Measurements from ENCODE around the gene TIMP3. TPM values are rescaled to one million over a fixed set of nuclear protein-coding genes. Genes with fewer than 3 reads are reported as not detected.

TIMP3 gene
- total and polyA plus RNA-seq, 2 experiments from 2014 or later = 91.6 to 96.1 TPM

- H3K27me3 ChIP-seq = no peaks in the 10 kb centered on the region
- no peaks in the 10 kb centered on the region for H3K36me3 ChIP-seq (replicated peaks; ENCODE audit: insufficient read depth, low read depth)
- WGBS (ENCODE audit: low lambda C conversion rate, missing lambda C conversion rate) = 74% methylated on average over 12 of the region's 12 CpGs
- H3K4me1 ChIP-seq (ENCODE audit: insufficient read depth) = peaks cover 5% of the 10 kb centered on the region
- no peaks in the 10 kb centered on the region for H3K9me3 ChIP-seq (ENCODE audit: low read depth)
- H4K20me1 ChIP-seq (ENCODE audit: insufficient read depth, poor library complexity, severe bottlenecking) = no peaks in the 10 kb centered on the region
- no peak overlapping the region for H3K4me2 ChIP-seq
- DNase-seq (ENCODE audit: low spot score) = no peak
- TF ChIP-seq EZH2phosphoT487 (IDR thresholded peaks at IDR 0.05; ENCODE audit: low read depth, severe bottlenecking, unreplicated experiment) = no peak
- TF ChIP-seq EZH2 (IDR thresholded peaks at IDR 0.05; ENCODE audit: borderline replicate concordance) = no peak
- TF ChIP-seq, protein P1, sequence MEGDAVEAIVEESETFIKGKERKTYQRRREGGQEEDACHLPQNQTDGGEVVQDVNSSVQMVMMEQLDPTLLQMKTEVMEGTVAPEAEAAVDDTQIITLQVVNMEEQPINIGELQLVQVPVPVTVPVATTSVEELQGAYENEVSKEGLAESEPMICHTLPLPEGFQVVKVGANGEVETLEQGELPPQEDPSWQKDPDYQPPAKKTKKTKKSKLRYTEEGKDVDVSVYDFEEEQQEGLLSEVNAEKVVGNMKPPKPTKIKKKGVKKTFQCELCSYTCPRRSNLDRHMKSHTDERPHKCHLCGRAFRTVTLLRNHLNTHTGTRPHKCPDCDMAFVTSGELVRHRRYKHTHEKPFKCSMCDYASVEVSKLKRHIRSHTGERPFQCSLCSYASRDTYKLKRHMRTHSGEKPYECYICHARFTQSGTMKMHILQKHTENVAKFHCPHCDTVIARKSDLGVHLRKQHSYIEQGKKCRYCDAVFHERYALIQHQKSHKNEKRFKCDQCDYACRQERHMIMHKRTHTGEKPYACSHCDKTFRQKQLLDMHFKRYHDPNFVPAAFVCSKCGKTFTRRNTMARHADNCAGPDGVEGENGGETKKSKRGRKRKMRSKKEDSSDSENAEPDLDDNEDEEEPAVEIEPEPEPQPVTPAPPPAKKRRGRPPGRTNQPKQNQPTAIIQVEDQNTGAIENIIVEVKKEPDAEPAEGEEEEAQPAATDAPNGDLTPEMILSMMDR (IDR thresholded peaks at IDR 0.05; ENCODE audit: poor library complexity) = no peak
- H2AFZ ChIP-seq = no peak overlapping the region
- H3K4me3 ChIP-seq = no peak overlapping the region
- H3K9me2 ChIP-seq (replicated peaks; ENCODE audit: insufficient read depth) = no peaks in the 10 kb centered on the region
- H3K79me2 ChIP-seq = no peaks in the 10 kb centered on the region
- peak overlapping the region; percentile 53 for H3K27ac ChIP-seq
Observed at GRCh38 chr22:32765132-32765618, 36.3 kb upstream of the TIMP3 start.

- 55% methylated on average over 4 of the region's 4 CpGs for WGBS (ENCODE audit: low lambda C conversion rate, missing lambda C conversion rate)
Observed at GRCh38 chr22:32771756-32772155, 29.7 kb upstream of the TIMP3 start.

GRCh38 chr22:32775957-32776356 lies 25.5 kb upstream of the TIMP3 start:
- Histone ChIP-seq H3K27ac (no peak overlapping the region), H3K4me3 (no peak overlapping the region), H3K4me2 (no peak overlapping the region), H2AFZ (no peak overlapping the region), H3K27me3 (no peaks in the 10 kb centered on the region), H3K79me2 (no peaks in the 10 kb centered on the region), H3K36me3 (replicated peaks; ENCODE audit: insufficient read depth, low read depth) (no peaks in the 10 kb centered on the region), H3K9me2 (replicated peaks; ENCODE audit: insufficient read depth) (no peaks in the 10 kb centered on the region), H4K20me1 (ENCODE audit: insufficient read depth, poor library complexity, severe bottlenecking) (no peaks in the 10 kb centered on the region), H3K9me3 (ENCODE audit: low read depth) (no peaks in the 10 kb centered on the region), H3K4me1 (ENCODE audit: insufficient read depth) (peaks cover 14% of the 10 kb centered on the region)
- 74% methylated on average over 6 of the region's 6 CpGs for WGBS (ENCODE audit: low lambda C conversion rate, missing lambda C conversion rate)
- no peak for TF ChIP-seq EZH2phosphoT487 (IDR thresholded peaks at IDR 0.05; ENCODE audit: low read depth, severe bottlenecking, unreplicated experiment)
- TF ChIP-seq, protein P1 (IDR thresholded peaks at IDR 0.05; ENCODE audit: poor library complexity) = peak; percentile 26
- DNase-seq (ENCODE audit: low spot score) = no peak

More at GRCh38 chr22:32771756-32772155, 29.7 kb upstream of the TIMP3 start:
- TF ChIP-seq, protein P1 (IDR thresholded peaks at IDR 0.05; ENCODE audit: poor library complexity) = no peak
- no peak for TF ChIP-seq EZH2 (IDR thresholded peaks at IDR 0.05; ENCODE audit: borderline replicate concordance)
- no peak for TF ChIP-seq EZH2phosphoT487 (IDR thresholded peaks at IDR 0.05; ENCODE audit: low read depth, severe bottlenecking, unreplicated experiment)
- no peaks in the 10 kb centered on the region for H3K9me3 ChIP-seq (ENCODE audit: low read depth)
- H2AFZ ChIP-seq = no peak overlapping the region
- H3K79me2 ChIP-seq = no peaks in the 10 kb centered on the region
- H4K20me1 ChIP-seq (ENCODE audit: insufficient read depth, poor library complexity, severe bottlenecking) = no peaks in the 10 kb centered on the region
- no peaks in the 10 kb centered on the region for H3K9me2 ChIP-seq (replicated peaks; ENCODE audit: insufficient read depth)
- H3K27ac ChIP-seq = no peak overlapping the region
- no peak overlapping the region for H3K4me3 ChIP-seq
- H3K36me3 ChIP-seq (replicated peaks; ENCODE audit: insufficient read depth, low read depth) = no peaks in the 10 kb centered on the region
- H3K27me3 ChIP-seq = no peaks in the 10 kb centered on the region
- no peak for DNase-seq (ENCODE audit: low spot score)
- no peak overlapping the region for H3K4me2 ChIP-seq
- no peaks in the 10 kb centered on the region for H3K4me1 ChIP-seq (ENCODE audit: insufficient read depth)

- H3K9me2 ChIP-seq (replicated peaks; ENCODE audit: insufficient read depth) = no peaks in the 10 kb centered on the region
- H3K9me3 ChIP-seq (ENCODE audit: low read depth) = no peaks in the 10 kb centered on the region
- peaks cover 14% of the 10 kb centered on the region for H3K4me1 ChIP-seq (ENCODE audit: insufficient read depth)
- no peaks in the 10 kb centered on the region for H3K27me3 ChIP-seq
- no peak overlapping the region for H3K4me3 ChIP-seq
- no peaks in the 10 kb centered on the region for H4K20me1 ChIP-seq (ENCODE audit: insufficient read depth, poor library complexity, severe bottlenecking)
- H3K27ac ChIP-seq = no peak overlapping the region
- H3K36me3 ChIP-seq (replicated peaks; ENCODE audit: insufficient read depth, low read depth) = no peaks in the 10 kb centered on the region
- TF ChIP-seq EZH2phosphoT487 (IDR thresholded peaks at IDR 0.05; ENCODE audit: low read depth, severe bottlenecking, unreplicated experiment) (no peak), EZH2 (IDR thresholded peaks at IDR 0.05; ENCODE audit: borderline replicate concordance) (no peak)
- TF ChIP-seq, protein P1 (IDR thresholded peaks at IDR 0.05; ENCODE audit: poor library complexity) = no peak
- 93% methylated on average over 4 of the region's 4 CpGs for WGBS (ENCODE audit: low lambda C conversion rate, missing lambda C conversion rate)
- H2AFZ ChIP-seq = no peak overlapping the region
- no peak overlapping the region for H3K4me2 ChIP-seq
- DNase-seq (ENCODE audit: low spot score) = no peak
- H3K79me2 ChIP-seq = no peaks in the 10 kb centered on the region
Observed at GRCh38 chr22:32776397-32776796, 25.1 kb upstream of the TIMP3 start.
